Stimulated activated CD8-positive, alpha-beta memory T cell treated with anti-CD3 and anti-CD28 coated beads, Interleukin-4, amount 100 ng/mL, for 48 hours (primary cell): ENCODE data around the gene COL25A1.
"Not testable (repeated sequence)": the region's sequence is repeated elsewhere in the genome, so short reads cannot be mapped to it uniquely, and the experiment has no call there.

ENCODE experiments used
- DNase-seq: peaks from one replicate; pipeline ENCODE4 v3.0.0-alpha.2; 2020

Gene COL25A1

DNA sequence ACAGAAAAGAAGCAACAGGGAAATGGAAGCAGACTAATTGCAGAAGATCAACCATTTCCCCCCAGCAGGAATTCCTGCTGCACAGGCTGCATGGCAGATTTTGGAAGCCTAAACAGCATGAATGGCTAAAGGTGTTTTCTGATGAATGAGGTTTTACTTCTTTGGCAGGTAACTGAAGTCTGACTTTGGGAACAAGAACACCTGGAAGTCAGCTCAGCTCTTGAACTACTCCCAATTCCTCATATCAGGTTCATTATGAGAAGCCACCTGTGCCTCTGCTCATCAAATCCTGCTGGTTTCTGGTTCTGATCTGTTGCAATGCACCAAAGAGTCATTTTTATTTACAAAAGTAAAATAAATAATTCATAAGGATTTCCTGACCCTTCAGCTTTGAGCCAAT lies 139.0 kb downstream of the COL25A1 start:
- no peak for DNase-seq

DNA sequence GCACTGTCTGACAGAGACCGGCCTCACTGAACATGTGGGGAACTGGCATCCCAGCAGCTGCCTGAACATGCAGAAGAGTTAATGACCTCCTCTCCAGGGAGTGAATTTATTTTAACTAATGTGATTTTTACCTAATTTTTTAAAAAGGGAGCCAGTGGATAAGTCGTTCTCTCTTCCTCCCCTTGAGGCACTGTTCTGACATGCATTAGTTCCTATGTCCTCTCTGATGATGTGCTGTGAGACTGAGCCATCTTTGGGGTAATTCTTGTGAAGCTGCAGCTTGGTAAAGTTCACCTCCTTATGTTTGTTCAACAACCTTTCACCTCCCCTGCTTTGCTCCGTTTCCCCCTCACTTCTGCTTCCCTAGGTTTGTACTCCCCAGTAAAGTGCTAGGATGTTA lies 139.7 kb downstream of the COL25A1 start:
- DNase-seq: no peak

DNA sequence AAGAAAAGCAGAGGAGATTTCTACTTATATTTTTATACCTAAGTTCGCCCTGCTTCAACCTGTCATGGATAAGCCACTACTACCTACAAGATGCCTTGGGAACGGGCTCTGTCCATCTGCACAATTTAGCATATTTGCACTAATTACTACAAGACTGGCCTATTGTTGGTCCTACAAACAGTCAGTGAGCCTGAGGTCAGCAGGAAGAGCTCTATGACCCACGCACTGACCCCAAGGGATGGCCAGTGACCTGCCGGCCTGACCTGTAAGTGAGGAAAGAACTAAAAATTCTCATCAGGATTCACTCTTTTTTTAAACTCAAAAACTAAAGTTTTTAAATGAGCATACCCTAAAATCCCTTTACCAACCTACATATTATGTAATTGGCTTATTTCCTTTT lies 142.0 kb downstream of the COL25A1 start:
- DNase-seq: no peak

DNA sequence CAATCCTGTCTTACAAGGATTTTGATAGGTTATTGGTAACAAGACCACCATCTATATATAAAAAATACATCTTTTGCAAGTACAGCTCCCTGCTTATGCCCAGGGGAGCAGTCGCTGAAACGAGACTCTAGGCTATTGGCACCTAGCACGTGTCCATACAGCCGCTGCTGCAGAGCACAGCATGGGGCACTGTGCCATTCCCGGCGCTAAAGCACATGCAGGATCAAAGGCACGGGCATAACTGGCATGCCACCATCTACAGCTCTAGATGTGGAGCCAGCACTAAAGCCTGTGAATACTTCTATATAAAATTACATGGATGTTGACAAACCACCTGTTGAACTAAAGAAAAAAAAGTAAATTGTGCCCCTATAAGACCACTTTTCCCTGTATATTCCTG lies 144.8 kb downstream of the COL25A1 start:
- DNase-seq: no peak

DNA sequence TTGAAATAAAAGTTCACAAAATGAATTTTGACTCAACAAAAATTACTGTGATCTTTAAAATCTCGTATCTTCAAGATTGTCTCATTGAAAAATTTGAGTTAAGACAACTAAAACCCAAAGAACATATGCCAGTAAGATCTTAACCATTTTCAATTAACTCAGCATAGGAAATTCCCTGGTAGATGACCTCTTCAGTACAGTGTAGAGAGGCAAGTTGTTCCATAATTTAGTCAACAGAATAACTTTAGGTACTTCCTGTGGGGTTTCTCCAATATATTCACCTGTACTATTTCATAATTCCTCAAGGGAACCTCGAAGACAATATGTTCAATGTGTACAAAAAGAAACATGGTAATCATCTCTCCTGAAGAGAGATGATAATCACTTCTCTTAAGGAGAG lies 145.3 kb downstream of the COL25A1 start:
- no peak for DNase-seq

DNA sequence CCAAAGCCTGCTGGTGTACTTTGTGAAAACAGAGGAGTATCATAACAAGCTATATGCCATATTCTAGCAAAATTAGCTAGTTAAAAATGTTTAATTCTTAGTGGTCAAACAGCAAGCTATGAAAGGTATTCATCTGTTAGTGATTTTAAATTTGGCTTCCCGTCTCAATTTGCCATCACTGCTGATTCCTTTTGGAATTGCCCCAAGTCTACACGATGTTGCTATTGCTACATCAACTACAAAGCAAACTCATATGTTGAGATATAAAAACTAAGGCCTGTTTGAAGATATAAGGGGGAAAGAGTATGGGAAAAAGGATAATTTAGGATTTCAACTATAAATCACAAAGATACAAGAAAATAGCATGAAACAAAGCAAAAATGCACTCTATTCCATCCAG lies 146.1 kb downstream of the COL25A1 start:
- no peak for DNase-seq

DNA sequence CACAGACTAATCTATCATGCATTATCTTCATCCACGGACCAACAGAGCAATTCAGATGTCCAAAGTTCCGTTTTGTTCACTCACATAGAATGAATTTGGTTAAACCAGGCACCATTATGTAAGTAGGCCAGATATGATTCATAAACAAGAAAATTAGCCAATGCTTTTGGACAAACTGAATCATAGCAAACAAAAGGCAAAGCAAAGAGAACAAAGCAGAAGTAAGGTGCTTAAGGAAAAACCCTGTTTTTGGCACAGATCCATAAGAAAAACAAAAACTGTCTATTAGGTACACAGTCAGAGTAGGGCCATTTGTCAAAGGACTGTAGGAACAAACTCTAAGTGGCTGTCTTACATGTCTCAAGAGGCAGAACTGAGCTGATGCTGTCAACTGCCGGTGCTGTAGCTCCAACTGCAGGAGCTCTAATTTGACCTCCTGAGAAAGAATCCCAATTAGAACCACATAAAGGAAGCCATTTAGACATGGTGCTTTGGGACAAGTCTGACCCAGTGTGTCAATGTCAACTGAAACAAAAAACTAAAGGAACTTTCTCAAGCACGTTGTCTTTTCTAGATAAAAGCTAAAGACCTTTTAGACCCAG lies 146.7 kb downstream of the COL25A1 start:
- no peak for DNase-seq

DNA sequence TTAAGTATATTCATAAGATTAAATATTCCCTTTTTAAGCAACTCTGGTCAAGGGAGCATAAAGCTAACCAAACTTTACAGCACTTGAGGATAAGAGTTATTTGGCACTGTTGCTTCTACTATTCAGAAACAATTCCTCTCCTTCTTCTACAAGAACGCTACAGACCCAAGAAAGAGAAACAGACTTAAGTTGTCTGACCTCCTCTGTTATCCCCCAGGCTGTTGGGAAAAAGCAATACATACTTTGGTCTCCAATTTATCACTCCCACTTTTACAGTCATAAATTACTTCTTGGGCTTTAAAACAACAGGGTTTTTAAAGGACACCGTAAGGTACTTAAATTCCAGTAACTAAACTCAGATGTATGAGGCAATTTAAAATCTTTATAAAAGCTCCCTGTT lies 147.4 kb downstream of the COL25A1 start:
- DNase-seq: no peak

DNA sequence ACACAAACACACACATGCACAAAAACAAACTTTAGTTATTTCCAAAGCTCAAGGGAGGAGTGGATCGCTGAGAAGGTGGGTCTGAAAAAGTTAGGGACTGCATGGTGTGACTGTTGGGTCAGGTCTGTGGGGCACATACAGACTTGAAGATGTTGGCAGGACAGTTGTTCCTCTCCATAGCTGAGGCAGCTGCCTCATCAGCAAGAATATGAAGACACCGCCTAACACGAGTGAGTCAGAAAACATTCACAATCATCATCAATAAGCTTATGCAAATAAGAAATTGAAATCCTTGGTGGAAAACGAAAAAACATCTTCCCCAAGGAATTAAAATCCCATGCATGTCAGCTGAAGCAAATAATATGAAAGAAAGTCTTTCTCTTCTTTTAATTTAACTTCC lies 148.0 kb downstream of the COL25A1 start:
- no peak for DNase-seq

DNA sequence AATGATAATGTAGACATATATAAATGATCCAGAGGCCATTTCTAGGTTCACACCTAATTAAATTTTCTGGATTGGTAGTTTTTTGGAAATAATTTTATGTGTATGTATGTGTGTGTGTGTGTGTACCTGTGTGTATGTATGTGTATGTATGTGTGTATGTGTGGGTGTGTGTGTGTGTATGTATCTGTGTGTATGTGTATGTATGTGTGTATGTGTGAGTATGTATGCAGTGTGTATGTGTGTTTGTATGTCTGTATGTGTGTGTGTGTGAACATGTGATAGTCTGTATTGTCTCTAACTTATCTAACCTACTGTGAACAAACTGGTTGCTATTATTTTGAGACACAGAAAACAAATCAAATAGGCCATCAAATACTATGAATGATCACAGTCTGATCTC lies 152.6 kb downstream of the COL25A1 start:
- no peak for DNase-seq

DNA sequence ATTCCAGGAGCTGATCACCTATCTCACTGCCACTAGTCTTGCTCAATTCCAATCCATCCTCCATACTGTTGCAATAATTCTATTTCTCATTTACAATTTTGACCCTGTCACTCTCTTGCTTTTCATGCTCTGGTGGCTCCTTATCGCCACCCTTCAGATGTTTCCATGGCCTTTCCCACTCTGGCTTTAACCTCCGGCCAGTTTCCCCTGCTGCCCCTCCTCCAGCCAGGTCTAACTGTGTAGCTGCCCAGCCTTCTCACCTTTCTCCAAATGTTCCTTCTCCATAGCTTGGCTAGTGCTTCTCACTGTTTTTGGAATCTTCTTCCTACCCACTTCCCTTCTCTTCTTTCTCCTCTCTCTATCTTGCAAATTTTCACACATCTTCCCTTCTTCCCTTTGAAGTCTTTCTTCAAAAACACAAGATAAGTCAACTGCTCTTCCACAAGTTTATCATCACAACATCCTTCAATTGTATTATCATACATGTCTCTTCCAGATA lies 153.8 kb downstream of the COL25A1 start:
- no peak for DNase-seq

DNA sequence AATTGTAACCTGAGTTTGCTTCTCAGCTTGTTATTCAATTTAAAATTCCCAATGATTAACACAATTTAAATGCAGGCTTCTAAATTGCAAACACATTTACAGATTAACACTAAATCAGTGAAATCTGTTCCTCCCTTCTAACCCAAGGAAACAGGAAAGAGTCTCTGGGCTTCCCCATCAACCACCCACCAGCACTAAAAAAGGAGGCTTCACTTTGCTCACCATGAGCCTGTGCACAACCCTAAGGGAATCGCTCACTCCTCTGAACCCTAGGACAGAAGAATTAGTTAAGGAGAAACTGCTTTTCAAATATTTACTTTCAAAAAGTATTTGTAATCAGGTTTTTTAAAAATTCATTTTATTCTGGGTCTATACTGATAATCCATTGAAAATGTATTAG lies 155.3 kb downstream of the COL25A1 start:
- DNase-seq: no peak

DNA sequence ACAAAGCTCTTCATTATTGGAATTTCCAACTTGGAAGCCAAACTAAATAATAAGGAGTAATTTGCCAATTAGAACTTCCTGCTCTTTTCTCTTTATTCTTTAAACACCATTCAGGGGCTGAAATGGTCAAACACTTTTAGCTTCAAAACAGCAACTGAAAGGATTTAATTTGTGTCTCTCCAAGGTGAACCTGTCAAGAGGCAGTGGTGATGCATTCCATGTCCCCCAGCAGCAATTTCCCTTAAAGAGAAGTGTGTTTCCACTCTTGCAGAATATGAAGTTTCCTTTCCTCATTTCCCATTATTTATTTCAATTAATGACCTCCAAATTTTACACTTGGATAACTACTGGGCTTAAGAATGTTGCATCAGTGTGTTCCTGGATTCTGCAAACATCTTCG lies 156.0 kb downstream of the COL25A1 start:
- DNase-seq: no peak

DNA sequence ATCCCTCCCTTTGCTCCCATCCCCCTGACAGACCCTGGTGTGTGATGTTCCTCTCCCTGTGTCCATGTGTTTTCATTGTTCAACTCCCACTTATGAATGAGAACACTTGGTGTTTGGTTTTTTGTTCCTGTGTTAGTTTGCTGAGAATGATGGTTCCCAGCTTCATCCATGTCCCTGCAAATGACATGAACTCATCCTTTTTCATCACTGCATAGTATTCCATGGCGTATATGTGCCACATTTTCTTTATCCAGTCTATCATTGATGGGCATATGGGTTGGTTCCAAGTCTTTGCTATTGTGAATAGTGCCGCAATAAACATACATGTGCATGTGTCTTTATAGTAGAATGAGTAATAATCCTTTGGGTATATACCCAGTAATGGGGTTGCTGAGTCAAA lies 164.3 kb downstream of the COL25A1 start:
- not testable (repeated sequence) for DNase-seq

DNA sequence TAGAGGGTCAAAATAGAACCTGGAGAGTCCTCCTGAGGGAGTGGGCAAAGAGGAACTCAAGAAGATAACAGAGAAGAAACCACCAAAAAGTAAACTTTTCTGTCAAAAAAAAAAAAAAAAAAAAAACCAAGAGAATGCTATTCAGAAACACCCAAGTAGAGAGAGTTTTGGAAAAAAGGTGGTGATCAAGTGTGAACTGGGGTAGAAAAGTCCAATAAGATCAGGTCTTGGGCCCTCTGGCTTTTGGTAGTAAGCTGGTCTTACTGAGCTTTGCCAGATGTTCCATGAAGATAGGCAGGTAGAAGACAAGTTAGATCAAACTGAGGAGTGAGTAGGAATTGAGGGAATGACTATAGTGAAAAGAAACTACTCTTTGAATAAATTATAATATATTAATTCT lies 167.5 kb downstream of the COL25A1 start:
- DNase-seq: no peak

DNA sequence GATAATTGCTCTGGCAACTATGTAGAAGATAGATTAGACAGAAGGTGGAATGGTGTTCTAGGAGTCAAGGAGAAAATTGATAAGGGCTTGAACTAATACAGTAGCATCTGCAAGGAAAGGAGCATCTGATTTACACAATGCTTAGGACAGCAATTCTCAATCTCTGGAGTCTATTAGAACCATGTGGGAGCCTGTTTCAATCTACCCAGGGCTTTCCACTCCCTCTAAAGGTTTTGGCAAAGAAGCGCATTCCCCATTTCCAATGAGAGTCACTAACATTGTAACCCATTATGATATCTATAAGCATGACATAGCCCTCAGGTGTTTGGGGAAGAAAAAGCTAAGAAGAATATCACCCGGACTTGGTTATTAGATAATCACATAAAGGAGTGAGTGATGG lies 168.2 kb downstream of the COL25A1 start:
- DNase-seq: no peak

DNA sequence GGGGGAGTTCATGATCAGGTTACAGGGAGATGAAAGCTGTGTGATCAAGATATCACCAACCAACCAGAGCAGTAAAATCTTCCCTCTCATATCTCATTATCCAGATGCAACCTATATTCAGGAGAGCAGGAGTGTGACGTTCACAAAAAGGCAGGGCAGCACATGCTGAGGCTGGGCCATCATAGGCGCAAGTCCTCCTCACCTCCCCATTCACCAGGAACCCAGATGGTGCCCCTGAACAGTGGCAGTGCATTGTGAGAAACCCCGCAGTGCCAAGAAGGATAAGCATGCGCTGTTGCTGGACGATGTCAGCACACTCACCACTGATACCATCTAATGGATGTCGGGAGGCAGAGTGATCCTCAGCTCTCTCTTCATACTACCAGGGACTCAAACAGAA lies 170.9 kb downstream of the COL25A1 start:
- no peak for DNase-seq

DNA sequence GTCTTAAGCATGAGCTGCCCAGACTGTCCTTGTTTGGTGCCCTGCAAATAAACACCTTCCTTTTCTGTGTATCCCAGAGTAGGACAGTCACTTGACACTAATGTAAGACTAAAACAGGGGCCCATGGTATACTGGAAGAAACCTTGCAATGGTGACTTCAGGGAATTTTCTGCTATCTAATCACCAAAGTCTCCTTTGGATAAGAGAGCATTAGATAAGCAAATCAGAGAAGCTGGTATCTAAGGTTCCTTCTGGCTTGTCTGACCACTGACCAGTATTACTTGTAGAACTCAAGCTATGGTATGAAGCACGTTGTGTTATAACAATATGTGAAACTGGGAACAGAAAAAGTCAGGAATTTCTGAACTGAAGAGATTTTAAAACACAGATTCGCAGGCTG lies 173.9 kb downstream of the COL25A1 start:
- no peak for DNase-seq

DNA sequence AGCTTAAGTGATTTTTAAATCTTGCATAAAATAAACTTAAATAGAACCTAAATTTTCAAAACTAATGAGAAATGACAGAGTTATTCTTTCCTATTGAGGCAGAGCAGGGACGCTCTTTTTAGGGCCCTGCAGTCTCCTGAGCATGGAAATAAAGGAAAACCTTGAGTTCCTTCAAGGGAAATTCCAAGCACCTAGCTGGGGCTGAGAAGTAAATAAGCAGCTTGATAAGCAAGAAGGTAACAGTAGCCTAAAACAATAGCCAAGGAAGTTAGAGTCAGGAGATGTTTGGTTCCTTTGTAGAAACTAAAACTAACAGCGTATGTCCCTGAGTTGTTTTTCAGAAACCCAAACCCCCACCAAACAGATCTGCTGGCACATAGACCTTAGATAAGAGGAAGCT lies 174.6 kb downstream of the COL25A1 start:
- no peak for DNase-seq

DNA sequence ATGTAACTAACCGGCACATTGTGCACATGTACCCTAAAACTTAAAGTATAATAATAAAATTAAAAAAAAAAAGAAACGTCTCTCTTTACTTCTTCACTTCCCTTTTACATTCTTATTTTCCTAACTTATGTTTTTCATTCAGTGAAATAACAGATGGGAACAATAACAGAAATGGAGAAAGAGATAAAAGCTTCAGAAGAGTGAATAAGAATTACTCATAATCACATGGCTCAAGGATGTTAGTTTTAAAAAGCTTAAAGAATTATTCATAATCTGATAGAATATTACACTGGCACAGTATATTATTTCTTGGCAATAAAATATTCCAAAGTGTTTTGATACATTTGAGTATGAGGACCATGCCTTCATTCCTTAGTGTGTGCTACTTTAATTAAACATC lies 175.6 kb downstream of the COL25A1 start:
- no peak for DNase-seq

DNA sequence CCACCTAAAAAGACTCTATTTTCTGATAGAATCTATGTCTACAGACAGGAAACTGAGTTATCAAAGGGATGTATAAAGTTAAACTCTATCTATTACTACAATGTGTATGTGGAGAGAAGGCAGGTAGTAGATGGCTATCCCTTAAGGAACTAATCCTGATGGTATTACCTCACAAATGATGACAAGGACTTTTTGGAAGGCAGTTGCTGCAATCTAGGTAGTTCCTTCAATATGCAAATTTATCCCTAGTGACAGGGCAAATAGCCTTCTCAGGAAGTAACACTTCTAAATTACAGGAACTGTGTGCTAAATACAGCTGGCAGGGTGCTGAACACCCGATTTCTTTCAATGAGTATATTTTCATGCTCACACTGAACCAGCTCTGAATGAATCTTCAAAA lies 177.4 kb downstream of the COL25A1 start:
- DNase-seq: no peak

DNA sequence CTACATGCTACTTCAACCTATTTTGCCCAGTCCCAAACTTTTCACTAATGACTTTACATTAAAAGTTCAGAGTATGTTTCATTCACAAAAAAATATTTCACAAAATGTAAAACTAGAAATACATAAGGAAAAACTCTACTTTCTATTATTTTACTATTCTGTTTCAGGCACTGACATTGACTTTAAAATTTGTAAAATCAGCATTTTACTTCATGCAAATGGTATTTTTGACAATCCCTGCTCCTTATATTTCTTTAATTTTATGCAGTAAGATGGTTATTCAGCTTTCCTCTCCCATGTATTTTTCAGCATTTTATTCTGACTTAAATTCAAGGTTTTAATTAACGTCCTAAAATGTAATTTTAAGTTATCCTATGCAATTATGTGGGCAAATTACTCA lies 178.5 kb downstream of the COL25A1 start:
- DNase-seq: no peak

DNA sequence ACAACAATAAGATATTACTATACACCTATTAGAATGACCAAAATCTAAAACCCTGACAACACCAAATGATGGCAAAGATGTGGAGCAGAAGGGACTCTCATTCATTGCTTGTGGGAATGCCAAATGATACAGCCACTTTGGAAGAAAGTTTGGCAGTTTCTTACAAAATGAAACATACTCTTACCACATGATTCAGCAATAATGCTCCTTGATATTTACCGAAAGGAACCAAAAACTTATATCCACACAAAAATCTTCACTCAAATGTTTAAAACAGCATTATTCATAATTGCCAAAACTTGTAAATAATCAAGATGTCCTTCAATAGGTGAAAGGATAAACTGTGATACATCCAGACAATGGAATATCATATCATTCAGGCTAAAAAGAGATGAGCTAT lies 180.9 kb downstream of the COL25A1 start:
- DNase-seq: no peak

DNA sequence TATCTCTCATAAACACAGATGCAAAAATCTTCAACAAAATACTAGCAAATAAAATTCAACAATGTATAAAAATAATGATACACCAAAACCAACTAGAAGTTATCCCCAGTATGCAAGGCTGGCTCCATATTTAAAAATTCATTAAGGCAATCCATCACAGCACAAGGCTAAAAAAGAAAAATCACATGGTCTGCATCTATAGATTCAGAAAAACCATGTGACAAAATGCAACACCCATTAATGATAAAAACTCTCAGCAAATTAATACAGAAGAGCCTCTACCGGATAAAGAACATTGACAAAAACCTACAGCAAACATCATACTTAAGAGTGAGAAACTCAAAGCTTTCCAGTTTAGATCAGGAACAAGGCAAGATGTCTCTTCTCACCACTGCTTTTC lies 182.6 kb downstream of the COL25A1 start:
- DNase-seq: no peak

DNA sequence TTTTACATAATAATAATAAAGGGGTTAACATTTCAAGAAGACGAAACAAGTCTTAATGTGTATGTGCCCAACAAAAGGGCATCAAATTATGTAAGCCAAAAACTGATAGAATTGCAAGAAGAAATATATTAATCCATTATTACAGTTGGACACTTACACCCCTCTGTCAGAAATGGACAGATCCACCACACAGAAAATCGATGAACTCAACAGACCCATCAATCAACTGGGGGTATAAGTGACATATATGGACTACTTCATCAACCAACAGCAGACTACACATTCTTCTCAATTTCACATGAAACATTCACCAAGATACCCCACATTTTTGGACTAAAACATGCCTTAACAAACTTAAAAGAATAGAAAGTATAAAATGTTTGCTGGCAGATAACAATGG lies 183.8 kb downstream of the COL25A1 start:
- no peak for DNase-seq

DNA sequence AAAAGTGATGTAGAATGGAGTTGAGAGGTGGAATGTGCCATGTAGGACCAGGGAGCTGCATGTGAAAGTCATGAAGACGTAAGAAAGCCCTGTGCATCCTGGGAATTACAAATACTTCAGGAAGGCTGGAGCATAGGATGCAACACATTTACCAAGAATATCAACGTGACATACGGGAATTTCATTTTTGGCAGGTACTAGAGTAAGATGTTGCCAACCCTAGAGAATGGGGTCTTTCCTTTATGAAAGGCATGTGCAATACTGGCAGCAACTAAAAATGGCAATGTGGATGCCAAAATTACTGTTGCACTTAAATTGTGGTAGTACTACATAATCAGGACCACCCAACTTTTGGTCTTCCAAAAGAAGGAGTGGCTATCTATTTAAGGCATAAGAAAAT lies 188.0 kb downstream of the COL25A1 start:
- DNase-seq: no peak
